GM12878 (cell line): Measurements from ENCODE around the gene TAB2. TPM values are rescaled to one million over a fixed set of nuclear protein-coding genes. Genes with fewer than 3 reads are reported as not detected.

Experiments
- ATAC-seq: fragments of 200-7000 bp; cut with Tn5 transposase; 3 replicates; pipeline ENCODE4 v1.9.1; 2020; ENCODE audit warnings: mild to moderate bottlenecking, moderate library complexity
- BruUV-seq: library from RNA; stranded (reverse); fragments of 400-500 nt; replicated peaks from 2 replicates; lab custom pipeline; 2021; lab: Mats Ljungman, UMichigan
- CTCF ChIA-PET: fragments of 300-600 bp; sonication (Branson Sonifier 250); formaldehyde crosslinking; extraction: SDS; loops from one replicate; lab custom pipeline; 2021; ENCODE audit warnings: inconsistent platforms; lab: Yijun Ruan, JAX
- POLR2A ChIA-PET: fragments of 350-600 bp; formaldehyde crosslinking; extraction: SDS; loops from one replicate; lab custom pipeline; 2021; ENCODE audit warnings: inconsistent platforms; lab: Charles Lee
- RAD21 ChIA-PET: fragments of 300-600 bp; sonication (Branson Sonifier 250); formaldehyde crosslinking; loops from one replicate; lab custom pipeline; 2023; ENCODE audit warnings: antibody characterized with exemption; ENCODE audit not compliant: unreplicated experiment; lab: Charles Lee
- SMC1A ChIA-PET: fragments of 300-600 bp; sonication (Branson Sonifier 250); formaldehyde crosslinking; loops from one replicate; lab custom pipeline; 2023; ENCODE audit not compliant: unreplicated experiment, uncharacterized antibody; lab: Charles Lee
- DNase-seq: peaks from one replicate; pipeline ENCODE4 v3.0.0-alpha.2; 2011; ENCODE audit warnings: low read depth, low spot score
- FAIRE-seq: peaks from 3 replicates; lab custom pipeline; 2011; peaks lifted over from hg19 to GRCh38; lab: Jason Lieb, UNC
- H2AFZ ChIP-seq: 2 replicates; pipeline ENCODE4 v1.6.0; 2011; ENCODE audit warnings: low read depth, low read length, control low read depth; ENCODE audit not compliant: control insufficient read depth
- H3K27ac ChIP-seq: 2 replicates; pipeline ENCODE4 v1.5.1; 2011; ENCODE audit warnings: control low read depth; ENCODE audit not compliant: control insufficient read depth, insufficient read depth
- H3K27me3 ChIP-seq, 2 experiments: replicated peaks in 1 of 2; 2 replicates each; pipeline versions ENCODE4 v1.6.0 to v1.6.1; 2011; ENCODE audit warnings: low read length in 1 of 2; ENCODE audit not compliant: control insufficient read depth in 2 of 2, insufficient read depth in 2 of 2
- H3K36me3 ChIP-seq, 2 experiments: 2 replicates each; pipeline ENCODE4 v1.5.1; 2011; ENCODE audit warnings: low read length in 1 of 2; ENCODE audit not compliant: control insufficient read depth in 2 of 2, insufficient read depth in 2 of 2
- H3K4me1 ChIP-seq: 2 replicates; pipeline ENCODE4 v1.6.1; 2011; ENCODE audit warnings: mild to moderate bottlenecking, low read length, moderate library complexity, mixed read lengths; ENCODE audit not compliant: control insufficient read depth, insufficient read depth
- H3K4me2 ChIP-seq: 2 replicates; pipeline ENCODE4 v1.6.0; 2011; ENCODE audit warnings: control low read depth; ENCODE audit not compliant: control insufficient read depth, insufficient read depth
- H3K4me3 ChIP-seq: fragments of 200-600 bp; sonication (generic); 2 replicates; pipeline ENCODE4 v1.5.1; 2016
- H3K79me2 ChIP-seq: 2 replicates; pipeline ENCODE4 v1.6.0; 2011; ENCODE audit warnings: low read length; ENCODE audit not compliant: control insufficient read depth, insufficient read depth
- H3K9ac ChIP-seq: 2 replicates; pipeline ENCODE4 v1.8.0; 2011; ENCODE audit warnings: low read length, control low read depth, mixed read lengths; ENCODE audit not compliant: control insufficient read depth, insufficient read depth
- H3K9me3 ChIP-seq: replicated peaks from 3 replicates; pipeline ENCODE4 v1.5.1; 2011; ENCODE audit warnings: mild to moderate bottlenecking, low read length; ENCODE audit not compliant: control insufficient read depth, insufficient read depth
- H4K20me1 ChIP-seq: 2 replicates; pipeline ENCODE4 v1.6.0; 2011; ENCODE audit not compliant: control insufficient read depth, insufficient read depth
- ESRRA ChIP-seq: IDR thresholded peaks from 2 replicates; pipeline ENCODE4 v1.6.1; 2012; ENCODE audit warnings: mild to moderate bottlenecking, low read length, improper control_type of control experiment
- POLR2AphosphoS2 ChIP-seq: IDR thresholded peaks from 2 replicates; pipeline ENCODE4 v1.6.1; 2011; ENCODE audit warnings: low read depth, mild to moderate bottlenecking, low read length, improper control_type of control experiment, moderate library complexity
- RFX5 ChIP-seq: IDR thresholded peaks from 2 replicates; pipeline ENCODE4 v1.6.1; 2011; ENCODE audit warnings: low read depth, low read length, improper control_type of control experiment
- TCF3 ChIP-seq: IDR thresholded peaks from 2 replicates; pipeline ENCODE4 v1.6.1; 2012; ENCODE audit warnings: low read depth, mild to moderate bottlenecking, low read length, borderline replicate concordance; ENCODE audit not compliant: insufficient read depth
- YY1 ChIP-seq: IDR thresholded peaks from 2 replicates; pipeline ENCODE4 v1.6.1; 2011; ENCODE audit warnings: low read depth, mild to moderate bottlenecking, low read length
- WGBS: methylation state at CpG from one replicate; pipeline ENCODE4 v1.1.6; 2016; ENCODE audit warnings: low lambda C conversion rate; ENCODE audit not compliant: insufficient replicate concordance, insufficient coverage; ENCODE audit errors: missing lambda C conversion rate; 5-methylcytosine and 5-hydroxymethylcytosine counted together
- in situ Hi-C: fragments of 300-500 bp; cut with MboI; formaldehyde crosslinking; loops from 9 replicates; pipeline ENCODE4 v1.14.3; 2018; ENCODE audit warnings: mixed read lengths
- intact Hi-C: fragments of 100-400 bp; cut with micrococcal nuclease; formaldehyde crosslinking; loops from one replicate; pipeline ENCODE4 v1.14.2; 2022; ENCODE audit not compliant: unreplicated experiment
- polyA plus RNA-seq, 11 experiments: library from polyadenylated mRNA; depleted of rRNA in 4 of 11; unstranded in 6 of 11; stranded (reverse) in 5 of 11; fragments of >200 nt; fragmentation: Nextera tagmentation in 4 of 11; fragmentation: Illumina TruSeq in 1 of 11; extraction: Ambion mirVana in 4 of 11; extraction: Trizol in 1 of 11; gene quantifications; 1 replicate in 1 of 11; 2 replicates in 10 of 11; pipeline versions ENCODE4 v1.2.1 to v1.2.3, GENCODE V29; 2011 to 2016; ENCODE audit warnings: inconsistent platforms in 2 of 11, missing spikeins in 2 of 11, low read depth in 1 of 11
- total RNA-seq, 4 experiments: library from RNA; depleted of rRNA in 3 of 4; stranded (reverse); fragments of >200 nt in 3 of 4; fragmentation: Illumina TruSeq in 1 of 4; extraction: Trizol in 1 of 4; gene quantifications; 2 replicates each; pipeline versions ENCODE4 v1.2.1 to v1.2.3, GENCODE V29; 2013 to 2021

Gene TAB2
- total and polyA plus RNA-seq, 10 of the 15 experiments (the other 5 are each of a cell fraction or from before 2014, with no cell fraction given), result 8.9 to 66.3 (median 23.0) TPM

DNA sequence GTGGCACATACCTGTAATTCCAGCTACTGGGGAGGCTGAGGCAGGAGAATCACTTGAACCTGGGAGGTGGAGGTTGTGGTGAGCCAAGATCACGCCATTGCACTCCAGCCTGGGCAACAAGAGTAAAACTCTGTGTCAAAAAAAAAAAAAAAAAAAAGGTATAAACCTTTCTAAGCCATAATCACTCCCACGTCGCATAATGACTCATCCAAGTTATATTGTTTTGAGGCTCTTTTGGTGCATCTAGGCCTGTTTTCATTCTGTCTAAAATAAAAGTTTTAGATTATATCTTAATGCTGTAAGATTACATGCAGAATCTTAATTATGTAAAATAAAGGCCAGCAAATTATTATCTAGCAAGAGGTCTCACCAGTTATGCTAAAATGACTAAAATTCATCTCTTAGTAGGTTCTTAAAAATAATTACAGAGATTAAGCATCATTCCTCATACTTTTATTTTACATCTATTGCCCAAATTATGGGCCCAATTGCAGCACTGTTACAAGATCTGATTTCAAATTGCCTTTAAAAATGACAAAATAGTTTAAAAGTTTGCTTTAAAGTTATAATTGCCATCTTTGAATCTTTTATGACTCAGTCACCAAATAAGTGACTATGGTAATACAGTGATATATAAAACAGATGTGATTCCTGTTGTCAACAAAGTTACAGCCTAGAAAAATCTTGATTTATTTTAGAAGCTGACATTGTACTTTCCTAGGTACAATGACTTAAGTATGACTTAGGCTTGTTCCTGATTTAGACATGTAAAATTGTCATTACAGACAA is 72.2 kb downstream of the TAB2 start:
- WGBS, result 96% methylated on average over 3 of the region's 3 CpGs
- H3K4me2 ChIP-seq, result no peak overlapping the region
- intact Hi-C loops (loop anchor here (5.0 kb wide), 1 partner anchor 67 kb away; no protein-coding TSS in a partner anchor), in situ Hi-C loops (no loop called here)
- no peak for FAIRE-seq
- no peak overlapping the region for H3K9ac ChIP-seq
- H3K4me3 ChIP-seq, result no peak overlapping the region
- no peaks in the 10 kb centered on the region for H3K27me3 ChIP-seq
- CTCF ChIA-PET, result interaction anchor here (1.5 kb wide), 1 partner anchor 44 kb away, joined by 3 read pairs; no protein-coding TSS in a partner anchor
- no peaks in the 10 kb centered on the region for H4K20me1 ChIP-seq
- H2AFZ ChIP-seq, result no peak overlapping the region
- no peak for DNase-seq
- ATAC-seq, result no peak
- BruUV-seq, result no TSS peak
- H3K9me3 ChIP-seq, result peaks cover 17% of the 10 kb centered on the region
- peaks cover 0 to 9% of the 10 kb centered on the region in 2 experiments; a peak in 3 of 4 replicates for H3K36me3 ChIP-seq
- H3K79me2 ChIP-seq, result peaks cover 16% of the 10 kb centered on the region
- POLR2A ChIA-PET, result no interaction called here
- RAD21 ChIA-PET, result interaction anchor here (0.7 kb wide), 1 partner anchor 172 kb away, joined by 3 read pairs; no protein-coding TSS in a partner anchor
- SMC1A ChIA-PET, result interaction anchor here (1.0 to 3.7 kb wide), 2 partner anchors 57 to 67 kb away, joined by 3 to 22 read pairs; no protein-coding TSS in a partner anchor
- H3K4me1 ChIP-seq, result no peaks in the 10 kb centered on the region
- TF ChIP-seq ESRRA, result no peak
- no peak for TF ChIP-seq POLR2AphosphoS2
- no peak for TF ChIP-seq YY1
- TF ChIP-seq RFX5, result no peak
- TF ChIP-seq TCF3, result no peak
- H3K27ac ChIP-seq, result no peak overlapping the region
